Trophoblast cell (in vitro differentiated cells and primary cell): Measurements from ENCODE around the gene TLL1.

Experiments used
- DNase-seq, 2 donors: peaks; one replicate each; pipeline ENCODE4 v3.0.0-alpha.2; 2016
- H2AFZ ChIP-seq: 2 replicates; pipeline ENCODE4 v1.6.1; 2013; ENCODE audit warnings: low read length, moderate library complexity, mild to moderate bottlenecking; ENCODE audit not compliant: insufficient read depth, poor library complexity
- H2AK5ac ChIP-seq: 2 replicates; pipeline ENCODE4 v1.6.1; 2013; ENCODE audit warnings: mild to moderate bottlenecking, low read length
- H2BK120ac ChIP-seq: 2 replicates; pipeline ENCODE4 v1.6.1; 2013; ENCODE audit warnings: low read length, mild to moderate bottlenecking, moderate library complexity; ENCODE audit not compliant: insufficient read depth, poor library complexity
- H2BK12ac ChIP-seq: 2 replicates; pipeline ENCODE4 v1.6.1; 2013; ENCODE audit warnings: mild to moderate bottlenecking, low read length, moderate library complexity
- H2BK5ac ChIP-seq: 2 replicates; pipeline ENCODE4 v1.6.1; 2013; ENCODE audit warnings: low read length, low read depth, moderate library complexity, mild to moderate bottlenecking; ENCODE audit not compliant: poor library complexity
- H3K14ac ChIP-seq: 2 replicates; pipeline ENCODE4 v1.6.1; 2013; ENCODE audit warnings: mild to moderate bottlenecking, low read length
- H3K18ac ChIP-seq: 2 replicates; pipeline ENCODE4 v1.6.1; 2013; ENCODE audit warnings: mild to moderate bottlenecking, low read length
- H3K23ac ChIP-seq: 2 replicates; pipeline ENCODE4 v1.6.1; 2013; ENCODE audit warnings: low read length
- H3K27ac ChIP-seq: 2 replicates; pipeline ENCODE4 v1.5.1; 2013; ENCODE audit warnings: low read depth, mild to moderate bottlenecking, inconsistent platforms, low read length, moderate library complexity
- H3K27me3 ChIP-seq: 2 replicates; pipeline ENCODE4 v1.6.1; 2013; ENCODE audit warnings: inconsistent platforms, mild to moderate bottlenecking, low read length, moderate library complexity; ENCODE audit not compliant: insufficient read depth
- H3K36me3 ChIP-seq, 2 experiments: 1 replicate in 1 of 2; 2 replicates in 1 of 2; pipeline ENCODE4 v1.6.1; 2013; ENCODE audit warnings: low read length in 2 of 2, mild to moderate bottlenecking in 2 of 2, moderate library complexity in 1 of 2; ENCODE audit not compliant: insufficient read depth in 2 of 2, control insufficient read depth in 1 of 2
- H3K4ac ChIP-seq: 2 replicates; pipeline ENCODE4 v1.6.1; 2013; ENCODE audit warnings: low read depth, mild to moderate bottlenecking, low read length, moderate library complexity
- H3K4me1 ChIP-seq, 2 experiments: 1 replicate in 1 of 2; 2 replicates in 1 of 2; pipeline ENCODE4 v1.6.1; 2013; ENCODE audit warnings: low read length in 2 of 2, mild to moderate bottlenecking in 2 of 2, moderate library complexity in 1 of 2; ENCODE audit not compliant: insufficient read depth in 2 of 2, control insufficient read depth in 1 of 2
- H3K4me2 ChIP-seq: 2 replicates; pipeline ENCODE4 v1.6.1; 2013; ENCODE audit warnings: inconsistent platforms, mild to moderate bottlenecking, low read length, moderate library complexity
- H3K4me3 ChIP-seq: 2 replicates; pipeline ENCODE4 v1.5.1; 2013; ENCODE audit warnings: mild to moderate bottlenecking, low read depth, low read length, inconsistent platforms
- H3K79me1 ChIP-seq: one replicate; pipeline ENCODE4 v1.6.1; 2013; ENCODE audit warnings: low read length
- H3K79me2 ChIP-seq: 2 replicates; pipeline ENCODE4 v1.6.1; 2013; ENCODE audit warnings: low read length, mild to moderate bottlenecking; ENCODE audit not compliant: control insufficient read depth, insufficient read depth, poor library complexity
- H3K9ac ChIP-seq: 2 replicates; pipeline ENCODE4 v1.6.1; 2013; ENCODE audit warnings: mild to moderate bottlenecking, low read length
- H3K9me3 ChIP-seq: 2 replicates; pipeline ENCODE4 v1.6.1; 2013; ENCODE audit warnings: low read depth, mild to moderate bottlenecking, control low read depth, inconsistent platforms, low read length; ENCODE audit not compliant: insufficient read depth
- H4K12ac ChIP-seq: 2 replicates; pipeline ENCODE4 v1.6.1; 2013; ENCODE audit warnings: low read depth, mild to moderate bottlenecking, low read length, moderate library complexity
- H4K8ac ChIP-seq: 2 replicates; pipeline ENCODE4 v1.6.1; 2013; ENCODE audit warnings: low read depth, mild to moderate bottlenecking, low read length, moderate library complexity
- H4K91ac ChIP-seq: one replicate; pipeline ENCODE4 v1.6.1; 2013; ENCODE audit warnings: low read depth, mild to moderate bottlenecking, low read length, moderate library complexity
- WGBS: extraction: QIAGEN DNeasy Blood & Tissue Kit; methylation state at CpG from one replicate; pipeline ENCODE4 v1.1.7; 2013; ENCODE audit warnings: missing lambda C conversion rate; ENCODE audit not compliant: insufficient read length, insufficient coverage; ENCODE audit errors: extremely low coverage; 5-methylcytosine and 5-hydroxymethylcytosine counted together

Gene TLL1

GRCh38 chr4:165966833-165967232 lies 93.8 kb downstream of the TLL1 start:
- Histone ChIP-seq H3K9ac (no peak overlapping the region), H3K27ac (no peak overlapping the region), H3K4me3 (no peak overlapping the region), H3K79me1 (no peaks in the 10 kb centered on the region), H2BK12ac (no peak overlapping the region), H3K14ac (no peak overlapping the region), H2AK5ac (no peak overlapping the region), H3K36me3 (no peaks in the 10 kb centered on the region), H3K79me2 (no peaks in the 10 kb centered on the region), H3K18ac (no peak overlapping the region), H3K4me2 (no peak overlapping the region), H2AFZ (no peak overlapping the region), H3K9me3 (no peaks in the 10 kb centered on the region), H3K4me1 (no peaks in the 10 kb centered on the region), H2BK120ac (no peak overlapping the region), H4K8ac (no peak overlapping the region), H3K23ac (no peak overlapping the region), H3K4ac (no peak overlapping the region), H3K27me3 (no peaks in the 10 kb centered on the region), H4K91ac (no peak overlapping the region), H2BK5ac (no peak overlapping the region), H4K12ac (no peak overlapping the region)
- peak; percentile 78 to 93 for DNase-seq
- whole genome bisulfite sequencing: no CpG with 5 or more reads among the region's 8 CpGs

DNA sequence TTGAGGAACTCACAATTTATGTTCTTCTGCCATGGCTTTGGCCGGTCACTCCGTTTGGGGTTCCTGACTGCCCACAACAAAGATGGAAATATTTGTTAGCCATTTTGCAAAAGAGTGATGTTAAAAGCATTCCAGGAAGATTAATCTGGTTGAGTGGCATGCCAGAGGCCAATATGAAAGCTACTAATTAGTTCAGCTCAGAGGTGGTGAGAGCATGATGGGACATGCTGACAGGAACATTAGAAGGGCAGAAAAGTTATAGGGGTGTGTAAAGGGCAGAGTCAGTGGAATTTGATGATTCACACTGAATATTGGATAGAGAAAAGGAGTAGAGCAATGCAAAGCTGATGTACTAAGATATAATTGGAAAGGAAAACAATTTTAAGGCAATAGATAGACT lies 94.4 kb downstream of the TLL1 start:
- H3K27me3 ChIP-seq: no peaks in the 10 kb centered on the region
- H3K4me1 ChIP-seq: no peaks in the 10 kb centered on the region
- WGBS: no CpG with 5 or more reads among the region's 2 CpGs
- H3K9ac ChIP-seq: no peak overlapping the region
- H3K27ac ChIP-seq: no peak overlapping the region
- no peaks in the 10 kb centered on the region for H3K9me3 ChIP-seq
- H2BK12ac ChIP-seq: no peak overlapping the region
- no peak overlapping the region for H3K4me2 ChIP-seq
- no peak overlapping the region for H2BK120ac ChIP-seq
- no peak overlapping the region for H2AFZ ChIP-seq
- no peak overlapping the region for H4K8ac ChIP-seq
- no peak overlapping the region for H4K12ac ChIP-seq
- H4K91ac ChIP-seq: no peak overlapping the region
- H3K36me3 ChIP-seq: no peaks in the 10 kb centered on the region
- no peaks in the 10 kb centered on the region for H3K79me2 ChIP-seq
- H3K4me3 ChIP-seq: no peak overlapping the region
- peak; percentile 43 to 49 for DNase-seq
- no peak overlapping the region for H2BK5ac ChIP-seq
- no peak overlapping the region for H3K23ac ChIP-seq
- no peak overlapping the region for H3K14ac ChIP-seq
- no peak overlapping the region for H2AK5ac ChIP-seq
- no peak overlapping the region for H3K18ac ChIP-seq
- H3K4ac ChIP-seq: no peak overlapping the region
- H3K79me1 ChIP-seq: no peaks in the 10 kb centered on the region

DNA sequence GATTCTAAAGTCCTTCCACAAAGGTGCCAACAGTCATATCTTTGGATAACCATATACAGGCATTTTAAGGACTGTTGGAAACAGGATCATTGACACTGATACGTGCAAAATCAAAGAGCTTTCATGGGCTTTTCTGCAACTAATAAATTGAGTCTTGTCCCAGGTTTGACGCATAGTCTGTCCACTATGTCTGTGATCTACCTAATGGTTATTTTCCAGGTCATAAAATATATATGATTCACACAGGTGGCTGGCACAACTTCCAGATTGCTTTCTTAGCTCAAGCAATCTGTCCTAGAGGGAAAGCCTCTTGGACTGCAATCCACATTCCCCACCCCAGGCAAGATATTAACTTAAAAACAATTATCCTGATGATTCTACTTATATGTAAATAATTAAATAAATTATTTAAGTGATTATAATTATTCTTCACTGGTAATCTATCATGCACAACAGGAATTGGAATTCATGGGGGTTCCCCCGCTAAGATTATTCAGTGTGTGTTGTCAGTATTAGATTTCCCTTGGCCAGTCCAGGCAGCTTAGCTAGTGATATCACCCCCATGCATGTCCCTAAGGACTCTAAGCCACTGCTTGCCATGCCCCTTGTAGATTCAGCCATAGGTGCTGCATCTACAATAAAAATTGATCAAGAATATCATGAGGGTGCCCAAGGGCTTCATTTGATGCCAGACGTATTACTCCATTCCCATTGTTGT lies 97.8 kb downstream of the TLL1 start:
- Histone ChIP-seq H2BK120ac (no peak overlapping the region), H3K36me3 (no peaks in the 10 kb centered on the region), H3K79me1 (no peaks in the 10 kb centered on the region), H3K4ac (no peak overlapping the region), H2AFZ (no peak overlapping the region), H4K91ac (no peak overlapping the region), H3K18ac (no peak overlapping the region), H4K12ac (no peak overlapping the region), H3K23ac (no peak overlapping the region), H3K9me3 (no peaks in the 10 kb centered on the region), H2BK5ac (no peak overlapping the region), H3K4me3 (no peak overlapping the region), H4K8ac (no peak overlapping the region), H2BK12ac (no peak overlapping the region), H3K27ac (no peak overlapping the region), H3K4me1 (no peaks in the 10 kb centered on the region), H3K4me2 (no peak overlapping the region), H2AK5ac (no peak overlapping the region), H3K27me3 (no peaks in the 10 kb centered on the region), H3K14ac (no peak overlapping the region), H3K79me2 (no peaks in the 10 kb centered on the region), H3K9ac (no peak overlapping the region)
- no CpG with 5 or more reads among the region's 4 CpGs for WGBS
- DNase-seq: no peak

DNA sequence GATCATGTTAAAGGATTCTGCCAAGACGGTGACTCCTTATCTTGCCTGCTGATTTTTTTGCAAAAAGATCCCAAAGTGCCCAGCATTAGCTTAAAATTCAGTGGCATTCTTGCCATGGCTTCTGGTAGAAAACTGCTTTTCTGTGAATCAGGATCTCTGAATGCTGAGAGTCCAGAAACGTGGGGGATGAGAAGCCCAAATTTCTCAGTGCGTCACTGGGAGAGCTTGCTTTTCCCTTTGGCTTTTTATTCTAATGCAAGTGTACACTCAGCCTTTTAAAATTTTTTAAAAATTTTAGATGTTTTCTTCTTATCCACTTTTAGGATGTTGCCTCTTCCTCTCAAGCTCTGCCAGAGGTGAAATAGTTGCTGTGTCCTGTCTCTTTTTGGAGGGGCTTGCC lies 98.4 kb downstream of the TLL1 start:
- Histone ChIP-seq H3K79me1 (no peaks in the 10 kb centered on the region), H3K27me3 (no peaks in the 10 kb centered on the region), H3K36me3 (no peaks in the 10 kb centered on the region), H3K18ac (no peak overlapping the region), H3K4me3 (no peak overlapping the region), H2BK5ac (no peak overlapping the region), H3K79me2 (no peaks in the 10 kb centered on the region), H2BK12ac (no peak overlapping the region), H2AFZ (no peak overlapping the region), H3K4me1 (no peaks in the 10 kb centered on the region), H4K8ac (no peak overlapping the region), H4K12ac (no peak overlapping the region), H3K4ac (no peak overlapping the region), H3K23ac (no peak overlapping the region), H2BK120ac (no peak overlapping the region), H3K14ac (no peak overlapping the region), H3K9ac (no peak overlapping the region), H3K9me3 (no peaks in the 10 kb centered on the region), H4K91ac (no peak overlapping the region), H3K4me2 (no peak overlapping the region), H2AK5ac (no peak overlapping the region), H3K27ac (no peak overlapping the region)
- WGBS: no CpG with 5 or more reads among the region's 3 CpGs
- DNase-seq: peak; percentile 71 to 91
